Measurements from ENCODE around the gene DNMT3A.

The DNMT3A gene

GRCh38 chr2:25310709-25310964, 31.1 kb downstream of the DNMT3A start:
- no peak for TF ChIP-seq CTCF (IDR thresholded peaks at IDR 0.05; ENCODE audit: low read depth, low read length, missing control alignments)
- no peak overlapping the region for H3K4me3 ChIP-seq (replicated peaks; ENCODE audit: low read depth, low read length)
- no peak for DNase-seq (ENCODE audit: extremely low read depth, low read depth)

- no peak for DNase-seq (ENCODE audit: extremely low read depth, low read depth)
- H3K4me3 ChIP-seq (replicated peaks; ENCODE audit: low read depth, low read length), result no peak overlapping the region
- TF ChIP-seq CTCF (IDR thresholded peaks at IDR 0.05; ENCODE audit: low read depth, low read length, missing control alignments), result peak; percentile 63
Measured at GRCh38 chr2:25309402-25309801, 32.3 kb downstream of the DNMT3A start.

GRCh38 chr2:25308599-25308998, 33.1 kb downstream of the DNMT3A start:
- no peak for TF ChIP-seq CTCF (IDR thresholded peaks at IDR 0.05; ENCODE audit: low read depth, low read length, missing control alignments)
- no peak overlapping the region for H3K4me3 ChIP-seq (replicated peaks; ENCODE audit: low read depth, low read length)
- no peak for DNase-seq (ENCODE audit: extremely low read depth, low read depth)

GRCh38 chr2:25307949-25308557, 33.7 kb downstream of the DNMT3A start:
- no peak overlapping the region for H3K4me3 ChIP-seq (replicated peaks; ENCODE audit: low read depth, low read length)
- DNase-seq (ENCODE audit: extremely low read depth, low read depth), result no peak
- TF ChIP-seq CTCF (IDR thresholded peaks at IDR 0.05; ENCODE audit: low read depth, low read length, missing control alignments), result no peak

- no peak for DNase-seq (ENCODE audit: extremely low read depth, low read depth)
- no peak overlapping the region for H3K4me3 ChIP-seq (replicated peaks; ENCODE audit: low read depth, low read length)
- TF ChIP-seq CTCF (IDR thresholded peaks at IDR 0.05; ENCODE audit: low read depth, low read length, missing control alignments), result no peak
Measured at GRCh38 chr2:25306777-25307368, 34.9 kb downstream of the DNMT3A start.

- DNase-seq (ENCODE audit: extremely low read depth, low read depth), result no peak
- no peak overlapping the region for H3K4me3 ChIP-seq (replicated peaks; ENCODE audit: low read depth, low read length)
- TF ChIP-seq CTCF (IDR thresholded peaks at IDR 0.05; ENCODE audit: low read depth, low read length, missing control alignments), result no peak
Measured at GRCh38 chr2:25305775-25306174, 36.0 kb downstream of the DNMT3A start.

Measured in HFF-Myc (cell line).